Measurements from ENCODE around the gene CD99. TPM values are rescaled to one million over a fixed set of nuclear protein-coding genes. Genes with fewer than 3 reads are reported as not detected.
"Not testable (repeated sequence)": the region's sequence is repeated elsewhere in the genome, so short reads cannot be mapped to it uniquely, and the experiment has no call there.

The CD99 gene
- total RNA-seq, 2 donors from 2014 or later = 126 to 183 TPM

- DNase-seq (no peak), ATAC-seq (no peak)
- Histone ChIP-seq H3K27ac (no peak overlapping the region), H3K4me3 (no peak overlapping the region), H3K27me3 (no peaks in the 10 kb centered on the region), H3K36me3 (replicated peaks in 1 of 2; ENCODE audit: insufficient read depth in 1 of 2, low read depth in 2 of 2) (peaks cover 17 to 35% of the 10 kb centered on the region in 2 donors), H3K4me1 (no peaks in the 10 kb centered on the region), H3K9me3 (no peaks in the 10 kb centered on the region)
- intact Hi-C loops (cut with DNase I) = no loop called here
- 89 to 96% methylated on average over 20 of the region's 20 CpGs for WGBS, 2 donors
- no peak for TF ChIP-seq CTCF (IDR thresholded peaks at IDR 0.05)
- TF ChIP-seq POLR2A (IDR thresholded peaks at IDR 0.05) = no peak
Measured at GRCh38 chrX:2723286-2723879, 32.3 kb downstream of the CD99 start.

- H3K27ac ChIP-seq; H3K9me3 ChIP-seq; H3K4me1 ChIP-seq; H3K27me3 ChIP-seq; H3K4me3 ChIP-seq; DNase-seq; ATAC-seq; intact Hi-C loops (cut with DNase I): not testable (repeated sequence)
- 90 to 97% methylated on average over 11 of the region's 11 CpGs for WGBS, 2 donors
- H3K36me3 ChIP-seq (replicated peaks in 1 of 2; ENCODE audit: insufficient read depth in 1 of 2, low read depth in 2 of 2) = peaks cover 14 to 31% of the 10 kb centered on the region in 2 donors
Measured at GRCh38 chrX:2727264-2727663, 36.2 kb downstream of the CD99 start.

GRCh38 chrX:2732076-2732475 is 41.0 kb downstream of the CD99 start:
- Histone ChIP-seq H3K4me1 (no peaks in the 10 kb centered on the region), H3K27me3 (no peaks in the 10 kb centered on the region), H3K27ac (no peak overlapping the region), H3K9me3 (no peaks in the 10 kb centered on the region), H3K4me3 (no peak overlapping the region), H3K36me3 (replicated peaks in 1 of 2; ENCODE audit: insufficient read depth in 1 of 2, low read depth in 2 of 2) (peaks cover 0 to 21% of the 10 kb centered on the region in 2 donors)
- TF ChIP-seq CTCF (IDR thresholded peaks at IDR 0.05) (no peak), POLR2A (IDR thresholded peaks at IDR 0.05) (no peak)
- 77 to 97% methylated on average over 8 to 9 of the region's 9 CpGs for WGBS, 2 donors
- DNase-seq = no peak
- ATAC-seq = no peak
- intact Hi-C loops (cut with DNase I) = no loop called here

GRCh38 chrX:2732649-2733048 is 41.6 kb downstream of the CD99 start:
- ATAC-seq (no peak), DNase-seq (no peak)
- H3K36me3 ChIP-seq (replicated peaks in 1 of 2; ENCODE audit: insufficient read depth in 1 of 2, low read depth in 2 of 2) = peaks cover 0 to 21% of the 10 kb centered on the region in 2 donors
- no peak overlapping the region for H3K27ac ChIP-seq
- H3K4me1 ChIP-seq = no peaks in the 10 kb centered on the region
- H3K4me3 ChIP-seq = no peak overlapping the region
- H3K27me3 ChIP-seq = no peaks in the 10 kb centered on the region
- no peaks in the 10 kb centered on the region for H3K9me3 ChIP-seq
- intact Hi-C loops (cut with DNase I) = no loop called here
- TF ChIP-seq CTCF (IDR thresholded peaks at IDR 0.05) = no peak
- no peak for TF ChIP-seq POLR2A (IDR thresholded peaks at IDR 0.05)

- 88 to 90% methylated on average over 9 of the region's 9 CpGs for WGBS, 2 donors
- Histone ChIP-seq H3K27me3 (no peaks in the 10 kb centered on the region), H3K4me1 (no peaks in the 10 kb centered on the region), H3K27ac (no peak overlapping the region), H3K9me3 (no peaks in the 10 kb centered on the region), H3K4me3 (no peak overlapping the region), H3K36me3 (replicated peaks in 1 of 2; ENCODE audit: insufficient read depth in 1 of 2, low read depth in 2 of 2) (peaks cover 0 to 21% of the 10 kb centered on the region in 2 donors)
- TF ChIP-seq CTCF (IDR thresholded peaks at IDR 0.05) (no peak), POLR2A (IDR thresholded peaks at IDR 0.05) (no peak)
- DNase-seq (no peak), ATAC-seq (no peak)
- intact Hi-C loops (cut with DNase I) = no loop called here
Measured at GRCh38 chrX:2733286-2733685, 42.2 kb downstream of the CD99 start.

Data from body of pancreas (tissue), 4 donors.